Omental fat pad (tissue), 4 donors: ENCODE data around the gene NPIPA1. TPM values are rescaled to one million over a fixed set of nuclear protein-coding genes. Genes with fewer than 3 reads are reported as not detected.
"Not testable (repeated sequence)": the region's sequence is repeated elsewhere in the genome, so short reads cannot be mapped to it uniquely, and the experiment has no call there.

Experiments
- ATAC-seq: fragments of 150-250 bp; one replicate; pipeline ENCODE4 v1.9.1; 2016; ENCODE audit warnings: mild to moderate bottlenecking, moderate library complexity; ENCODE audit not compliant: low FRiP score
- DNase-seq: peaks from one replicate; pipeline ENCODE4 v3.0.0-alpha.2; 2019; ENCODE audit warnings: low spot score
- CTCF ChIP-seq, 3 donors: fragments of 450-650 bp; IDR thresholded peaks; one replicate each; pipeline ENCODE4 v1.5.1; 2016 to 2017; ENCODE audit warnings: antibody characterized with exemption in 3 of 3, mild to moderate bottlenecking in 3 of 3, moderate library complexity in 2 of 3
- total RNA-seq, 4 donors: library from RNA; depleted of rRNA; stranded (reverse); fragments of >200 nt; gene quantifications; one replicate each; pipeline ENCODE4 v1.1.0, GENCODE V29; 2016

Gene NPIPA1
- total RNA-seq, 4 donors from 2014 or later = 48.5 to 91.7 (median 68.7) TPM

GRCh38 chr16:14958970-14959369 is 21.7 kb downstream of the NPIPA1 start:
- DNase-seq = no peak
- no peak for ATAC-seq
- TF ChIP-seq CTCF (IDR thresholded peaks at IDR 0.05) = no peak

- DNase-seq (no peak), ATAC-seq (no peak)
- no peak for TF ChIP-seq CTCF (IDR thresholded peaks at IDR 0.05)
These were observed 24.4 kb downstream of the NPIPA1 start for GRCh38 chr16:14961405-14962186.

GRCh38 chr16:14963281-14964173 is 26.3 kb downstream of the NPIPA1 start:
- no peak for DNase-seq
- no peak for ATAC-seq

GRCh38 chr16:14965328-14965727 is 28.1 kb downstream of the NPIPA1 start:
- no peak for TF ChIP-seq CTCF (IDR thresholded peaks at IDR 0.05)
- ATAC-seq (no peak), DNase-seq (no peak)

More at GRCh38 chr16:14963281-14964173, 26.3 kb downstream of the NPIPA1 start:
- TF ChIP-seq CTCF (IDR thresholded peaks at IDR 0.05) = no peak

- not testable (repeated sequence) for DNase-seq, ATAC-seq
These were observed 32.6 kb downstream of the NPIPA1 start for GRCh38 chr16:14969795-14970194.

GRCh38 chr16:14971621-14972228 is 34.5 kb downstream of the NPIPA1 start:
- not testable (repeated sequence) for DNase-seq, ATAC-seq

- DNase-seq = not testable (repeated sequence)
These were observed 36.6 kb downstream of the NPIPA1 start for GRCh38 chr16:14973785-14974322.

GRCh38 chr16:14974331-14974655 is 37.0 kb downstream of the NPIPA1 start:
- not testable (repeated sequence) for ATAC-seq, DNase-seq

More at GRCh38 chr16:14973785-14974322, 36.6 kb downstream of the NPIPA1 start:
- ATAC-seq = not testable (repeated sequence)

- ATAC-seq (peak; percentile 95), DNase-seq (peak; percentile 42)
These were observed 37.6 kb downstream of the NPIPA1 start, which contains the start of gene PDXDC1 for GRCh38 chr16:14974656-14975417. Gene PDXDC1, plus strand, starts transcription at chr16:14975026. Its CDS starts 174 bp downstream, at chr16:14975200.

GRCh38 chr16:14975418-14976194 is 38.4 kb downstream of the NPIPA1 start:
- ATAC-seq = peak; percentile 54
- DNase-seq = peak; percentile 25

GRCh38 chr16:14976971-14977736 is 39.9 kb downstream of the NPIPA1 start:
- not testable (repeated sequence) for ATAC-seq, DNase-seq
